Kidney capillary endothelial cell (primary cell): ENCODE measurements around the gene RMND1.
"Not testable (repeated sequence)": the region's sequence is repeated elsewhere in the genome, so short reads cannot be mapped to it uniquely, and the experiment has no call there.

ENCODE experiments used
- DNase-seq: peaks from one replicate; pipeline ENCODE4 v3.0.0-alpha.2; 2018; ENCODE audit warnings: low spot score

The RMND1 gene

DNA sequence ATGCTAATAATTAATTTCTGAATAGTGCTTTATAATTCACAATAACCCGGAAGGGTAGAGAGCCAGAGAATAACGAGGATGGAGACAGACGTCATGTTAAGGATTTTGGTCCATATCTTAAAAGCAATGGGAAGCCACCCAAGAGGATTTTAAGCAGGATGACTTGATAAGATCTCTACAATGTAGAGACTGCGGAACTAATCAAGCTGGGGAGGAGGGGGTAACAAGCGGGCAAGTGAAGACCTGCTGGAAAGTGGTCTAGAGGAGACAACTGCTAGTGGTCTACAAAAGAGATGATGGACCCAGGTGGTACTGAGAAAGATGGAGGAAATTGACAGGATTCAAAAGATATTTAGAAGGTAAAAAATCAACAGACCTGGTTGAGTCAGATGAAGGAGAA is 67.8 kb downstream of the RMND1 start:
- no peak for DNase-seq

DNA sequence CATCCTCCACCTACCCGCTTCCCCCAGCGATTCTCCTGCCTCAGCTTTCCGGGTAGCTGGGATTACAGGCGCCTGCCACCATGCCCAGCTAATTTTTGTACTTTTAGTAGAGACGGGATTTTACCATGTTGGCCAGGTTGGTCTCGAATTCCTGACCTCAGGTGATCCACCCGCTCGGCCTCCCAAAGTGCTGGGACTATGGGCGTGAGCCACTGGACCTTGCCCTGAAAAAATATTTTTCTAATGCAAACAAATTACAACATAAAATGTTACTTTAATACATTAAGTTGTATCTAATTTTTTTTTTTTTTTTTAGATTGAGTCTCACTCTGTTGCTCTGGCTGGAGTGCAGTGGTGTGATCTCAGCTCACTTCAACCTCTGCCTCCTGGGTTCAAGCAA is 69.3 kb downstream of the RMND1 start:
- DNase-seq, result not testable (repeated sequence)

- no peak for DNase-seq
Observed at GRCh38 chr6:151381722-151382121, 70.2 kb downstream of the RMND1 start.

DNA sequence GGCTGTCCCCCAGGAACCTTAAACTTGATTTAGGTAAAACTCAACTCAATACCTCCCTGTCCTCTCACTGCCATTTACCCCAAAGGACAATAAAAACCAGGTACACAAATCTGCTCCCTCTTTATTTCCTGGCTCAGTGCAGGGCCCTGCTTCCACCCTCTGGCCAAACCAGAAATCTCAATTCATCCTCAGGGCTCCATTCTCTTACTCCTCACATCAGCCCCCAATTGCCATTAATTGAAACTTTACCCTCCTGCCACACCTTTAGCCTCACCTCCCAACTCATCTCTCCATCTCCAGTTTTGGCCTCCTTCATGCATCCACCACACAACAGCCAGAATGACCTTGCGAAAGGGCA is 71.1 kb downstream of the RMND1 start:
- DNase-seq, result no peak

- no peak for DNase-seq
Observed at GRCh38 chr6:151379933-151380847, 71.7 kb downstream of the RMND1 start.

- DNase-seq, result no peak
Observed at GRCh38 chr6:151377095-151377494, 74.8 kb downstream of the RMND1 start.

DNA sequence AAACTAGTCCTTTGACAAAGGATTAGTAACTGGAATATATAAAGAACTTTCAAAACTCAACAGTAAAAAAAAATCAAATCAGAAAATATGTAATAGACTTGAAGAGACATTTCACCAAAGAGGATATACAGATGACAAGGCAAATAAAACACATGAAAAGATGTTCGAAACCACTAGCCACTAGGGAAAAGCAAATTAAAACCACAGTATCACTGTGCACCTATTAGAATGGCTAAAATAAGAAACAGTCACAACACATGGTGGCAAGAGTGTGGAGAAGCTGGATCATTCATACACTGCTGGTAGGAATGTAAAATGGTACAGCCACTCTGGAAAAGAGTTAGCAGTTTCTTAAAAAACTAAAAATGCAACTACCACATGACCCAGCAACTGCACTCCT is 75.5 kb downstream of the RMND1 start:
- no peak for DNase-seq

DNA sequence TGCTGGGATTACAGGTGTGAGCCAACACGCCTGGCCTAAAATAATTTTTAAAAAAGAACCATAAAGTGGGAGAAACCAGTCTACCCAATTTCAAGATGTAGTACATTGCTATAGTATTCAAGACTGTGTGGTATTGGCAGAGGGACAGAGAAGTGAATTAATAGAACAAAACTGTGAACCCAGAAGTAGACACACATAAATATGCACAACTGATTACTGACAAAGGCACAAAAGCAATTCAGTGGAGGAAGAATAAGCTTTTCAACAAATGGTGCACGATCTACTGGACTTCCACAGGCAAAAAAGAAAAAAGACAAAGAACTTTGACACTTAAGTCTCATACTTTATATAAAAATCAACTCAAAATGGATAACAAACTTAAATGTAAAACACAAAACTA is 76.1 kb downstream of the RMND1 start:
- DNase-seq, result no peak

DNA sequence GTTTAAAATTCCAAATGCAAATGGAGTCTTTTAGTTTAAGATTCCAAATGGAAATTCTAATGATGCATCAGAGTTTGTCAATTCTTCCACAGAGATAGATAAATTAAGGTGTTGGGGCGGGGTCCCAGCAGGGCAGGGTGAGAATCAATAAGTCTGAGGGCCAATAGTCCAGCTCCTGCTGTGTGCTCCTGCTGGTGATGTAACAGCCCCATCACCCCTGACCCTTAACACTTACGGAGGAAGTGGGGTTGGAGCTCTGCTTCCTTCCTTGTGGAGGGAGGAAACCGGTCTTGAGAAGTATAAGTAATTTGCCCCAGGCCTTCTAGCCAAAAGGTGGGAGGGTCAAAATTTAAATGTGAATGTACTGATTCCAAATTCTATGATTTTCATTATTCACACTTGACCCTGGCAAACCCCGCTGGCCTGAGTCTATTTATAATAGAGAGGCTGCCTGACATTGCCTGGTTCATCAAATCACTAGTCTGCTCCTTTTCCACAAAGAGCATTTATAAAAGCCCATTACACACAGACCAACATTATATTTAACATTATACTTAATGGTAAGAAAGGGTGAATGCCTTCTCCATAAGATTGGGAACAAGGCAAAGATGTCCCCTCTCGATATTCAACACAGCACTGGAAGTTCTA is 77.8 kb downstream of the RMND1 start:
- peak; percentile 80 for DNase-seq

DNA sequence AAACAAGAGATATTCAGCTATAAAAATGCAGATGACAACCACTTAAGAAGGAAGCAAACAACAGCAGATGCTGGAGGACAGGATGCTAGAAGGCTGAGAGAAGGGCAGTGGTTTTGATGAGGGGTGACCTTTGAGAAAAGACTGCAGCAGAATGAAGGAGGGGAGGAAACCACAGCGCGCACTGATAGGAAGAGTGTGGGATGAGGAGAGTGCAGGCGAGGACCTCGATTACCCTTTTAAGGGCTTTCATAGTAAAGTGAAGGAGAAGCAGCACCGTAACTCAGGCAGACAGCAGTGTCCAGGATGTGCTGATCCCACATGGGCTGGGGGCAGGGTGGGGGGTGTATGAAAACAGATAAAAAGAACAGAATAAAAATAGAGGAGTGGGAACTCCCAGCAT is 79.8 kb downstream of the RMND1 start:
- DNase-seq, result no peak

- no peak for DNase-seq
Observed at GRCh38 chr6:151370509-151371078, 81.3 kb downstream of the RMND1 start.

DNA sequence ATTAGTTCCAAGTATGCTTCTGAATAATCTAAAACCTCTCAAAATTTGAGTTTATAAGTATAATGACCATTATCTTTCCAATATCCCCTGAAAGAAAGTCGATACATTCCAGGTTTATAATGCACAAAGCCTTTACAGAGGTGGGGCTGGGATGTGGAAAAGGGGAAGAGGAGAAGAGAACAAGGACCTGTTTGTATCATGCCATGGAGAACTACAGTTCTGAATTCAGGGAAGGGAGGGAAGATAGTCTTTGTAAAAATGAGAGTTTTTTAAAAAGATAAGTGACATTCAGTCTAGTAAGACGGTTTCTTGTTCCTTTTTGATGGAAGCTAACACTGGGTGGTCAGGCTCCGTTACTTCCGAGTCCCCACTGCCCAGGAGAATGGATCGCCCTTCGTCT is 86.7 kb downstream of the RMND1 start:
- DNase-seq, result no peak

DNA sequence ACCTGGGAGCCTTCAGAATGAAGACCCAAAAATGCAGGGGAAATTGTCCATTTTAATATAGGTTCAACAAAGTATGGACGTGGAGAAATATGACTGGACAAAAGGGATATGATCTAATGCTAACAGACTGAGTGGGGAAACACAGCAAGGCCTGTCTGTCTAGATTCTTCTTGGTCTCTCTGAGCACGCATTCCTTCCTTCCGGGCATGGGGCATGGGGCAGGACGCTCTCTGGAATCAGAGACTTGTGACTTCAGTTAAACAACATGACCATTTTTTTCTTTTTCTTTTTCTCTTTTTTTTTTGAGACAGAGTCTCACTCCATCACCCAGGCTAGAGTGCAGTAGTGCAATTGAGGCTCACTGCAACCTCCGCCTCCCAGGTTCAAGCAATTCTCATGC is 92.4 kb downstream of the RMND1 start:
- no peak for DNase-seq

DNA sequence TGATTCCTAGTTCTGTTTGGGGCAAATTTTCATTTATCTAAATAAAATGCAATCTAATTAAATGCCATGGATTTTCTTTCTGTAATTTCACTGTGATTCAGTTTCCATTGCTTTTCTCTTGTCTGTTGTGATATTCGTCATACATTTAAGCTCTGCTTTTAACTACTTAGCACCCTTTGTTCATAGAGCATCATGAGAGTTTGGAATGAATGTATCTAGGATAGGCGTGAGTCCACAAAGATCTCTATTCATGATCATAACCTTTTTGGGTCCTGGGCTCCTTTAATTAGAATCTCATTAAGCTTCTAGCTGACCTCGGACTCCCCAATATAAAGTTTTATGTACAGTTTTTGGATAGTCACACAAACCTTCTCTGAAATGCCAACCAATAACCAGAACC is 93.5 kb downstream of the RMND1 start:
- no peak for DNase-seq

DNA sequence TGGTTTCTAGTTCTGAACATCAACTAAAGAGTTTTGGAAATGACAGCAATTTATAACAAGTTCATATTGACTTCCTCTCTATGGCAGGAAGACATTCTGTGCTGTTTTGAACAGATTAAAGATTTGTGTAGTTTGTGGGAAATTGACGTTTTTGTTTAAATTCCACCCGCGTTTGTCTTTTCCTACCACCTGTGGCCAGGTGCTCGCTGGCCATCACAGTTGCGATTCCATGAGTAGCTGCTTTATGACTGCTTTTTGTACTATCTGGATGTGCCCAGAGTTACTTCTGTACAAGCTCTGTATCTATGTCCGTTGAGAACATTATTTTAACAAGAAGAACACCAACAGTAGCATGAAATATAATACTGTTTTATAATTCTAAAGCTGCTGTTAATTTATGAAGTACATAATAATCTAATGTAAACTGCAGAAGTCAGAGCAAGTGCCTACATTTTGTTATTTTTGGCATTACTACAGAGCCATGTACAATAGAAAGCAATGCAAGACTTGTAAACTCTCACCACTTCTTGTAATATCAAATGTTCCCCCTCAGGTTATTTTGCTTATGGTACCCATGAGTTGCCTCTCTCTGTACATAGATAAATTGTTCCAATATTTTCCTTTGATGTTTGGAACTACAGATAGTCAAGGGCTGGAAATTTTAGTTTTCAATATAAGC is 94.0 kb downstream of the RMND1 start:
- DNase-seq, result no peak

- peak; percentile 30 for DNase-seq
Observed at GRCh38 chr6:151356983-151357382, 94.9 kb downstream of the RMND1 start.
